Right forelimb (tissue), 1 donor: ENCODE results near the gene ADSS2.
"Not testable (repeated sequence)": the region's sequence is repeated elsewhere in the genome, so short reads cannot be mapped to it uniquely, and the experiment has no call there.

Source experiments
- DNase-seq: peaks from one replicate; pipeline ENCODE4 v3.0.0-alpha.2; 2018

ADSS2 gene

DNA sequence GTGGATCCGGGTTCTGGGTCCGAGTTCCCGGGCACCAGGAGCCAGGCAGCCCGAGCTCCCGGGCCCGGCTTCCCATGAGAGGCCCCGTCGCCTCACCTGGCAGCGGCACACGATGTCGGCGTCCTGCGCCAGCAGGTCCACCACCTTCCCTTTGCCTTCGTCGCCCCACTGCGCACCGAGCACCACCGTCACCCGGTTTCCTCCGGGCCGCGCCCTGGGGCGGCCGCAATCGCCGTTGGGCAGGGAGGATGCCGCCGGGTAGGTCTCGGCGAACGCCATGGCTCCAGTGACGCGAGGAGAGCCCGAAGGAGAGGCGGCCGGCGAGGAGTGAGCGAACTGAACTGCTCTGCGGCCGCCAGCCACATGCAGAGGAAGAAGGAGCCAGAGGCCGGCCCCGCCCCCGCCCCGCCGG lies at the start of gene ADSS2:
Gene ADSS2 (minus strand): TSS at position 371 of the 412 bp plus-strand sequence. CDS start 92 bp downstream, at position 279.
- DNase-seq = no peak

DNA sequence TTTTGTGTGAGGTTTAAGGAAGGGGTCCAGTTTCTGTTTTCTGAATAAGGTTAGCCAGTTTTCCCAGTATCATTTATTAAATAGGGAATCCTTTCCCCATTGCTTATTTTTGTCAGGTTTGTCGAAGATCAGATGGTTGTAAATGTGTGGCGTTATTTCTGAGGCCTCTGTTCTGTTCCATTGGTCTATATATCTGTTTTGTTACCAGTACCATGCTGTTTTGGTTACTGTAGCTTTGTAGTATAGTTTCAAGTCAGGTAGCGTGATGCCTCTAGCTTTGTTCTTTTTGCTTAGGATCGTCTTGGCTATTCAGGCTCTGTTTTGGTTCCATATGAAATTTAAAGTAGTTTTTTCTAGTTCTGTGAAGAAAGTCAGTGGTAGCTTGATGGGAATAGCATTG lies 48.8 kb upstream of the ADSS2 start:
- not testable (repeated sequence) for DNase-seq

DNA sequence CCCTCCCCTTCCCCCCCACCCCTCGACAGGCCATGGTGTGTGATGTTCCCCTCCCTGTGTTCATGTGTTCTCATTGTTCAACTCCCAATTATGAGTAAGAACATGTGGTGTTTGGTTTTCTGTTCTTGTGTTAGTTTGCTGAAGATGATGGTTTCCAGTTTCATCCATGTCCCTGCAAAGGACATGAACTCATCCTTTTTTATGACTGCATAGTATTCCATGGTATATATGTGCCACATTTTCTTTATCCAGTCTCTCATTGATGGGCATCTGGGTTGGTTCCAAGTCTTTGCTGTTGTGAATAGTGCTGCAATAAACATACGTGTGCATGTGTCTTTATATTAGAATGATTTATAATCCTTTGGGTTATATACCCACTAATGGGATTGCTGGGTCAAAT lies 47.8 kb upstream of the ADSS2 start:
- not testable (repeated sequence) for DNase-seq

DNA sequence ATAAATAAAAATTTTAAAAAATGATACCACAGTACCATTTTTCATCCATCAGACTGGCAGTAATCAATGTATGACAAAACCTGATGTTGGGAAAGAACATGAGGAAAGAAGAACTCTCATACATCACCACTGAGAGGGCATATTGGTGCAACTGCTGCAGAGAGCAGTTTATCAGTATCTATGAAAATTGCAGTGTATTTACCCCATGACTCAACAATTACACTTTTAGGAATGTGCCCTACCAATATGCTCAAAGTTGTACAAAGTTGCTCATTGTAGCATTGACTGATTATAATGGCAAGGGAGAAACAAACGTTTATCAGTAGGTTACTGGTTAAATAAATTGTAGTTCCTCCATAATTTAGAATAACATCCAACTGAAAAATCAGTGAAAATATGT lies 46.1 kb upstream of the ADSS2 start:
- no peak for DNase-seq

DNA sequence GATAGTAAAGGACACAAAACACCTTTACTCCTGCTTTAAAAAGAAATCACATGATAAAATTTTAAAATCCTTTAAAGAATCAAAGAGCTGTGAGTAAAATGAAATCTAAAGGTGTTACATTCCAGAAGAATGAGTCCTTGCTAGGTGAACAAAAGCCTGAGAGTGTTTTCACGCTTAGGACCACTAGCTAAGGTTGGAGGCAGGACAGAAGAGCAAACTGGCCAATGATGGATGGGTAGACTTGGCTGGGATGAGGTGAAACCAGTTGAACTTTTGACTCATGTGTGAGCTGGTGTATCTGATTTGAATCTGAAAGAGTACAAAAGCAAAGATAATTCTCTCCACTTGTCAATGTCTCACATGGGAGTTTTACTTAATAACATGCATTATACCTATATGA lies 44.5 kb upstream of the ADSS2 start:
- no peak for DNase-seq

DNA sequence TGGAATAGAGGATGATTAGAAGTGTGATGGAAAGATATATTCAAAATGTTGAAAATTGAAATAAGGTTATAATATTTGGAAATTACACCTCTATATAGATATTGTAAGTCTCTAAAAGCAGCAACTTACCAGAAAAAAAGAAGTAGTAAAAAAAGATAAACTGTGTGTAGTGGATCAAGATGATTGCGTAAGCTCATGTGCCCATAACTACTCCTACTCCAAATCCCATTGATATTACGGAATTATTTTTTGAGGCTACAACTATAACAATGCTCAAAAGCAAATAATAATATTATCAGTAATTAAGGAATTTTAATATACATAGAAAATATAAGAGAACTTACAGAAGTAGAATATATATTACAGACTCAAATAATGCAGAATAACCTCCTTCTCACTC lies 42.9 kb upstream of the ADSS2 start:
- DNase-seq = no peak

DNA sequence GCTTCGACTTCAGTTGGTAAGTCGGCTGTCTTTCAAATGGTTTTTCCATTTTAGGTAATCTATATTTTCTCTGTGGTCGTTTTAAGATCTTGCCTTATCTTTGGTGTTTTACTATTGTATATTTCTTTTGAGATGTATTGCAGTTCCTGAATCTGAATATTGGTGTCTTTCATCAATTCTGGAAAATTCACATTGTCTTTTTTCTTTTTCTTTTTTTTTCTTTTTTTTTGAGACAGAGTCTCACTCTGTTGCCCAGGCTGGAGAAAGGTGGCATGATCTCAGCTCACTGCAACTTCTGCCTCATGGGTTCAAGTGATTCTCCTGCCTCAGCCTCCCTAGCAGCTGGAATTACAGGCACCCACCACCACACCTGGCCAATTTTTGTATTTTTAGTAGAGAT lies 33.3 kb upstream of the ADSS2 start:
- DNase-seq = not testable (repeated sequence)

DNA sequence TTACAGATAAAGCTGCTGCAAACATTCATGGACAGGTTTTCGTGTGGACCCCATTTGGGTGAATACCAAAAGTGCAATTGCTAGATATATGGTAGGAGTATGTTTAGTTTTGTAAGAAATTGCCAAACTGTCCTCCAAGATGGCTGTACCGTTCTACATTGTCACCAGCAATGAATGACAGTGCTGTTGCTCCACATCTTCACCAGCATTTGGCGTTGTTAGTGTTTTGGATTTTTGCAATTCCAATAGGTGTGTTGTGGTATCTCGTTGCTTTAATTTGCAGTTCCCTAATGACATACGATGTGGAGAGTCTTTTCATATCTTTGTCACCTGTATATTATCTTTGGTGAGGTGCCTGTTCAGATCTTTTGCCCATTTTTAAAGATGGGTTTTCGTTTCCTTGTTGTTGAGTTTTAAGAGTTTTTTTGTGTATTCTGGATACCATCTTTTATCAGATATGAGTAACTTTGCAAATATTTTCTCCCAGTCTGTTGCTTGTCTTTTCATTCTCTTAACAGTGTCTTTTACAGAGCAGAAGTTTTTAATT lies 21.4 kb upstream of the ADSS2 start:
- no peak for DNase-seq

DNA sequence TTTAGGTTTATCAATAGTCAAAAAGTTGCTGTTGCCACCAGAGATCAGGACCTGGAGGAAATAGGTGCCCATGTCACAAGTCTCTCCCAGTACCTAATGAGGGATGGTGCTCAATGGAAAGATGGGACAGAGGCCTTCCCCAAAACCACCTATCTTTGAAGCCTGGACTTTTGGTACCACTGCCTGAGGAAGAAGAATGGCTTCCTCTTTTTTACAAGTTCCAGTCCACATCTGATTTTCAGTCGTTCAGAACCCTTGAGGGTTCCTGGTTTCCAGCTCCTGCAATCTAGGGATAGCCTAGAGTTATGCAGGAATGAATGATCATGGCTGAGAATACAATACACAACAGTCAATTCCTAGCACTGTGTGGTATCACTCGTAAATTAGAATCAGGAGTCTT lies 15.0 kb upstream of the ADSS2 start:
- no peak for DNase-seq

DNA sequence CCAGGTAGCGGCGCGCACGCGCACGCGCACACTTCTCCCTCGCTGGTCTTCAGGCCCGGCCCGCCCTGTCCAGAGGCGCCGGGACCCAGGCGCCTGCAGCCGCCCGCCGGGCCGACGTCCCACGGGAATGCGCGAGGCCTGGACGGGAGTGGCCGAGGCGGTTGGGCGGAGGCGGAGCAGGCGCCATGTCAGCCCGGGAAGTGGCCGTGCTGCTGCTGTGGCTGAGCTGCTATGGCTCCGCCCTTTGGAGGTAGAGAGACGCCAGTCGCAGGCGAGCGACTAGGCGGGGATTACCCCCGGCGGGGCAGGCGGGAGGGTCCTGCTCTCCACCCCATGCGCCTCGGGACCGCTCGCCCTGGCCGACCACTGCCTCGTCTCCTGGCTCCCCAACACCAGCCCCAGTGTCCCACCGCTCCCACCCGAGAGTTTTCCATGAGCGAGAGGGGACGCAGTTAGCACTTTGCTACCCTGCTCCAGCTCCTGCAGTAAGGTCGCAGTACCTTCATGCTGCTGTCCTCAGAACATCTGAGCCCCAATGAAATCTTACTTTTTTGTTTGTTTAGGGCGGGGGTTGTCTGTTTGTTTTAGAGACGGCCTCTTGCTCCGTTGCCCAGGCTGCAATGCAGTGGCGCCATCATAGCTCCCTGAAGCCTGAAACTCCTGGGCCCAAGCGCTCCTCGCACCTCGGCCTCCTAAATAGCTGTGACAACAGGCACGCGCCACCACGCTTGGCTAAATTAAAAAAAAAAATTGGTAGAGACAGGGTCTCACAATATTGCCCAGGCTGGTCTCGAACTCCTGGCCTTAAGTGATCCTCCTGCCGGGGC lies 9.7 kb upstream of the ADSS2 start, which contains the start of gene CATSPERE:
Gene CATSPERE (plus strand): TSS at position 29 of the 827 bp plus-strand sequence. CDS start 157 bp downstream, at position 186.
- DNase-seq = peak; percentile 88

DNA sequence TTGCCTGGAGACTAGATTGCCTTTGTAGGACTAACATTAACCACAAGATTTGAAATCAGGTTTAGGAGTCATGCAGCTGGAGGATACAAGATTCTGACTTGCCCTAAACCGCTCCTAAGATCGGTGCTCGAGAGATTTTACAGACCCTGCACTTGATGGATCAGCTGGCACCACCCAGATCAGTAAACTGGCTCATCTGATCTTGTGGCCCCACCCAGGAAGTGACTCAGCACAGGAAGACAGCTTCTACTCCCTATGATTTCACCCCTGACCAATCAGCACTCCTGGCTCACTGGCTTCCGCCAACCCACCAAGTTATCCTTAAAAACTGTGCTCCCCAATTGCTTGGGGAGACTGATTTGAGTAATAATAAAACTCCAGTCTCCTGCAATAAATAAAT lies 8.5 kb upstream of the ADSS2 start:
- DNase-seq = no peak

DNA sequence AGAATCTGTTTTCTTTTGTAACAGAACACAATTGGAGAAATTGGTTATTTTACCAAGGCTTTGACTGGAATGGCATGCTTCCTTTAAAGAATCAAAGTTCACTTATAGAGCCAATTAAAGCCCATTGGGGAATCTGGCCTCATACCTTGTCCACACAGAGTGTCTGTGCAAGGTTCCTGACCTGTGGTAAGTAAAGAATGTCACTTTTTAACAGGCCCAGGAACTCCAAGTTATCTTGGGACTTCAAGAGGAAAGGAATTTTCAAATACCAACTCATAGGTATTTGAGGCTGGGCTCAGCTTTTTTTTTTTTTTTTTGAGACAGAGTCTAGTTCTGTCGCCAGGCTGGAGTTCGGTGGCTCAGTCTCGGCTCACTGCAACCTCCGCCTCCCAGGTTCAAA lies 7.1 kb upstream of the ADSS2 start:
- DNase-seq = no peak

DNA sequence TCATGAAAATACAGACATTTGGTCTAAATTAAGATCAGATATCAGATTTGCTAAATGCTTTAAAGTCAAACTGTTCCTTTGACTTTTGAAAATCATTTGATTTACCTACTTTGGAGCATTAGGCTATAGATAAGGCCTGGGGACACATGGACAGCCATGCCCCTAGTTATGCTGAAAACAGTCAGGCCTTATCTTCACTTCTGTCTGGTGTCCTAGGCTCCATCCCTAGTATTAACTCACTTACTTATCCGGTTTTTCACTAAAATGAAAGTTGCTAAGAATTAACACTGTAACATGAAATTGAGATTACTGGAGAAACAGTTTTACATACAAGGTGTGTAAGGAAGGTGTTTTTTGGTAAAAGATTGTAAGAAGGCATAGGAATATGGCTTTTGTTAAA lies 4.9 kb upstream of the ADSS2 start:
- no peak for DNase-seq

DNA sequence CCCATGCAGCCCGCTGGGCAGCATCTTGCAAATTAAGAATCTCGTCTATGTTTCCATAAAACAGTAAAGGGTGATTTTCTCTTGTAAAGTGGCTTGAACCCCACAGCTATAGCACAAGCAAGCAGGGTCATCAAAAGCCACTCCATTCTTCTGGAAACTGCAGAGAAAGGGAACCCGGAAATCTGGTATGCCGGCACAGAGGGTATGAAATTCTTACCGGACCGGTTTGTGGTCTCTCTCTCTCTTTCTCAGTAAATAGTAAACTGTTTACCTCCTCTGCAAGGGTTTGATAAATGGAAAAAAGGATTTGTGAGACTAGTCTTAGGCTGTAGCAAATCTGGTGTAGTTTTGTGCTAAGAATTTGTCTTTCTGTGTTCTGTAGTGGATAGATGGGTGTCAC lies 2.7 kb upstream of the ADSS2 start:
- DNase-seq = no peak

DNA sequence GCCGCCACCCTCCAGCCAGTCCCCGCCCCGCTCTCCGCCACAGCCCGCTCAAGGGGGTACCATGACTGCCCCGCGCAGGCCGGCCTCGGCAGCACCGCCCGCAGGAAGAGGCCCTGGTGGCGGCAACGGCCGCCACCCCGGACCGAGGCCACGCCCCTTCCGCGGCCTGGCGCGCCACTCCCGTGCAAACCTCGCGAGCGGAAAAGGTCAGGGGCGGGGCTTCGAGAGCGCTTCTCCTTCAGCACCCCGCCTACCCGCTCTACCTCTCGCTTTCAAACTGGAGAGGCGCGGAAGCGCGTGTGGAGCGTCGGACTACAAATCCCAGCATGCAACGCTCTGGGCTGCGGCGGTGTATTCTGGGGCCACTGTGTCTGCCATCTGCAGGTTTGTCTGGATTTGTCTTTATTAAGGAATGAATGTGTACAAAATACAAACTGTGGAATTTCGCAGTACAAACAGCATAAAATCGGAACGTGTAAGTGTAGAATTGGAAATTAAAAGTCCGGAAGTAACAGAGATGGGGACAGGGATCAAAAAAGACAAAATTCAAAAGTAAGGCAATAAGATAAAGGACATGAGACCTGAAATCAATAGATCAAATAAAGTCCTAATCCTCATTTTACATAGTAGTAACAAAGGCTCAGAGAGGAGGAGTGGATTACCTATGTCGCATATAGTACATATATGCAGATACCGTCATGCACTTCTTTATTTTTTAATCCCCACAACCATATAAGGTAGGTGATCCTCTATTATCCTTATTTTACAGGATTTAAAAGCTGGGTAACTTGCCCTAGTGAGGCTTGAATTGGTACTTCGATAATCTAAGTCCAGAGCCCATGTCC lies 464 bp upstream of the ADSS2 start:
- peak; percentile 99 for DNase-seq

DNA sequence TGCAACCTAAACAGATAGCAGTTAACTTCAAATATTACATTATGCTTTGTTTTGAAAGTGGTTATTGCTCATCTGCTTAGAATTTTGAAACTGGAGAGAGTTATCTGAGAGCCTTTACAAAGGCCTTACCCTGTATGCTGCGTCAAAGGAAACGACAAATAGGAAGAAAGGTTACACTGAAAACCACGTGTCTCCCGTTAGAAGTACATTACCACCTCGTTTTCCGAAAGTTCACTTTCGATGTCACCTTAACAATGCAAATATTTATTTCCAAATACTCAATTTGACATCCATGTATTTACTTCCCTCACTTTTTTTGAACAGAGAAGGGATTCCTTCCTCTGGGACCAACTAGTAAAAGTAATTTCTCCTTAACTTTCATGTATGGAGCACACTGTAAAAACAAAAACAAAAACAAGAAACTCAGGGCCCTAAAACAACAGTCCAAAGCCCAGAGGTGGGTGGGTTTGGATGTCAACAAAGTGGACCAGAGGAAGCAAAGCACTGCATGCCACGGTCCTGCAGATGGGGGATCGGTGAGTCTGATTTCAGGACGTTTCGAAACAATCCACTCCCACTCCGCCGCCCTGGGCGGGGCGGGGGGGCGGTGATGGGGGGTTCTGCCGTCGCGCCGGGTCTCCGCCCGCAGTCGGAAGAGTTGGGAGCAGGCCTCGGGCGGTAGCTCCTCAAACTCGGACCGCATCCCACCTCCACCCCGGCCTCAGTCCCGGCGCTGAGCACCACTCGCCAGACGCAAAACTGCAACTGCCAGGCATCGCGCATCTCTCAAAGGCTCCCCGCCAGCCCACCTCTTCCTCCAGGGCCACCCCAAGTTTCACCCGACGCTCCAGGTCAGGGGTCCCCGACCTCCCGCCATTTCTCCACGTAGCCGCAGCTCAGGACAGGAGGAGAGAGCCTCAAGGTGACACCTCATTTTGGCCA lies 841 bp downstream of the ADSS2 start:
- DNase-seq = peak; percentile 74

DNA sequence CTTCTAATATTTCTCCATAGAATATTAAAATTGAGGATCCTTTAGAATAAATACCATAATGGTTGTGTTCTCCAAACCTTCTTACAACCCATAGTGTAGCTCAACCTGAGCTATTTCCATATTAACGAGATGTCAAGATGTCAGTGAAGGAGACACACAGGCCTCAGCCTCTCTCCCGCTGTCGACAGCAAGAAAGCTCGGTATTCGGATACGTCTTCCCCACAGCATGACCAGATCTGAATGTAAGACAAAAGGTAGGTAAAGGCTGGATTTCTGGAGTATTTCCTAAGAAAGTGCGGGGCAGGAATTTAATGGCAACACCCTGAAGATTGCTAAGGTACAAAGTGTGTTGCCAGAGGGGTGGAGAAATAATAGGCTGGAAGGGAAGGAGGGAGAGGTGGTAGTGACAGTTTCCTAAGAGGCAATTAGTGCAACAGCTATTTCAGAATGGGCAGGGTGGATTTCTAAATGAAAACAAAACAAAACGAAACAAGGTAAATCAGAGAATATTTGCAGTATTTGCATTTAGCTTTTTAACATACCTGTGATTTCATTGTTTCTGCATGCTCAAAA lies 1.7 kb downstream of the ADSS2 start:
- DNase-seq = no peak

DNA sequence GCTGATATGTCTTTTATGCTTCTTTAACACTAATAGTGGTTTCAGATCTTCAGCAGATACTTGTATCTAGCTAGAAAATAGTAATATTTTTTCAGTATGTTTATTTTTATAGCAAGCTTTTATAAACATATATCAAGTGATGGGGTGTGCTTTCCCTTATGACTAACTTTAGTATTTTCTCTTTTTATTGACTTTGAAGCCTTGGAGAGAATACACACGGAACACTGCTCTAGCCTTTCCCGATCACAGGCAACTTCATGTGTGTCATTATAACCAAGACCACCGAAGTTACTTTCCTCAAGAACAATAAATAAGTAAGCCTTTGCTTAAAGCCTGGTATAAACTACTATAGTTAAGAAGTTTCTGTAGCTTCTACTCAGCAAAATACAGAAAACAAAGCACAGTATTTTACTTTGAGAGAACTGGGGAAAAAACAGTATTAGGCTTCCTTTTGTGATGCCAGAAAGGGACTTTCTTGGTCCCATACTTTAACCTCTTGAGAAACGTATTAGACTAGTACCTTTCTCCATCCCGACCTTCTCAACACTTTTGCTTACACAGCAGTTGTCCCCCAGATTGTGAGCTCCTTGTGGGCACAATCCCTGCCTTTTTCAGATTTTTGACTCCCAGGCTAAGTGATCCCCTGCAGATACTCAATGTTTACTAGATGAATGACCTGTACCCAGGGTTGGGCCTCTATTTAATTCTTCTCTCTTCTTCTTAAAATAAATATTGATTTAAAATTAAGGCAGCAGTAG lies 3.3 kb downstream of the ADSS2 start:
- no peak for DNase-seq

DNA sequence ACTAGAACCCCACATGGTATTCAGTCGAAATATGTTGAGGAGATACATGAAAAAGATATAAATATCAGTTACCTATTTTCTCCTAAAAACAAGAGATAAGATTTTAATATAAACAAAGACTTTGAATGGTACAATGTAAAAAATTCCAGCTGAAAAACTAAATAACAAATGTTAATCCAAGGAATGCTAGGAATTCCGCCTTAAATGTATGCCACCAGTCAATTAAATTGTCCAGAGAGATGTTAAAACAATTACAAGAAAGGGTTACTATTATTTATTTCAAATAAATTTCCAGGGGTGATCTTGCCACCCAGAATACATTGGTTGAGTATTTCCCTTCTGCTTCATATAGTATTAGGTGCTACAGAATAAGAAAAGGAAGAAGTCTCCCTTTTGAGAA lies 4.2 kb downstream of the ADSS2 start:
- no peak for DNase-seq

DNA sequence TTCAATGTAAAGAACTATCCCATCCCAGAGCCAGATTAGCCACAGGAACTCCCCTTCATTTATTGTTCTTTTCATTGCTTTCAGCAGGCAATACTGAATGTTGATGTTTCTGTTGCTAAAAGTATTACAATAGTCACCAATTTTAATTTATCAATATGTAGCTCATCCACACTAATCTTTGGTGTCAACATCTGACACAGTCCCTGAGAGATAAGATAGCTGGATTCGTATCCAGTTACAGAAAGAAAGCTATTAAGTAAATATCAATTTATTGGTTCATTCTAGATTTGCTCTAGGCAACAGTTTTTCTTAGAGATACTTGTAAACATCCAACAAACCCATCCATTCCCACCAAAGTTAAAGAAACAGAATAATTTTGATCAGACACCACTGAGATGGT lies 4.7 kb downstream of the ADSS2 start:
- DNase-seq = no peak
